MV-4-11 (cell line): Measurements from ENCODE around the gene DEFB127.
"Not testable (repeated sequence)": the region's sequence is repeated elsewhere in the genome, so short reads cannot be mapped to it uniquely, and the experiment has no call there.

ENCODE experiments used
- DNase-seq: peaks from one replicate; lab custom pipeline; 2025; lab: John Stamatoyannopoulos, UW

Gene DEFB127

GRCh38 chr20:157154-157553, at the start of gene DEFB127:
Gene DEFB127, plus strand, starts transcription at chr20:157454. Its CDS starts 91 bp downstream, at chr20:157545.
- no peak for DNase-seq

- no peak for DNase-seq
Observed at GRCh38 chr20:112396-112795, 44.9 kb upstream of the DEFB127 start.

- DNase-seq: no peak
Observed at GRCh38 chr20:117518-117917, 39.7 kb upstream of the DEFB127 start.

GRCh38 chr20:129786-130323, 27.4 kb upstream of the DEFB127 start:
- DNase-seq: not testable (repeated sequence)

- DNase-seq: peak; percentile 17
Observed at GRCh38 chr20:137668-138490, 19.4 kb upstream of the DEFB127 start.

GRCh38 chr20:142290-142689, 15.0 kb upstream of the DEFB127 start, which contains the start of gene DEFB126:
Gene DEFB126, plus strand, starts transcription at chr20:142590. Its CDS starts 39 bp downstream, at chr20:142629.
- no peak for DNase-seq

- DNase-seq: no peak
Observed at GRCh38 chr20:145877-146276, 11.4 kb upstream of the DEFB127 start.

GRCh38 chr20:152131-152530, 5.1 kb upstream of the DEFB127 start:
- no peak for DNase-seq

GRCh38 chr20:164618-165017, 7.4 kb downstream of the DEFB127 start:
- no peak for DNase-seq

- no peak for DNase-seq
Observed at GRCh38 chr20:168876-169275, 11.6 kb downstream of the DEFB127 start.

GRCh38 chr20:184288-184687, 27.0 kb downstream of the DEFB127 start:
- no peak for DNase-seq

- no peak for DNase-seq
Observed at GRCh38 chr20:187733-188132, 30.5 kb downstream of the DEFB127 start.

GRCh38 chr20:189611-190010, 32.4 kb downstream of the DEFB127 start, which contains the start of gene DEFB128:
Gene DEFB128, minus strand, starts transcription at chr20:189711. Its CDS starts 88 bp downstream, at chr20:189623.
- no peak for DNase-seq

GRCh38 chr20:198225-198624, 41.0 kb downstream of the DEFB127 start:
- no peak for DNase-seq

- peak; percentile 38 for DNase-seq
Observed at GRCh38 chr20:199996-200395, 42.7 kb downstream of the DEFB127 start.

GRCh38 chr20:203630-204029, 46.4 kb downstream of the DEFB127 start:
- DNase-seq: not testable (repeated sequence)
